Fibroblast of mammary gland (primary cell): Measurements from ENCODE around the gene ABHD1.

ENCODE experiments used
- DNase-seq: peaks from one replicate; pipeline ENCODE4 v3.0.0-alpha.2; 2010; ENCODE audit warnings: low read depth
- H3K4me3 ChIP-seq: 2 replicates; pipeline ENCODE4 v1.5.1; 2011; ENCODE audit warnings: low read depth, mild to moderate bottlenecking, low read length, moderate library complexity; ENCODE audit not compliant: control insufficient read depth
- TF ChIP-seq, protein P1 (sequence below): conservative IDR thresholded peaks from 2 replicates; pipeline ENCODE4 v1.5.1; 2011; ENCODE audit warnings: low read depth, low read length, inconsistent platforms; ENCODE audit not compliant: control insufficient read depth, insufficient read depth

The ABHD1 gene

DNA sequence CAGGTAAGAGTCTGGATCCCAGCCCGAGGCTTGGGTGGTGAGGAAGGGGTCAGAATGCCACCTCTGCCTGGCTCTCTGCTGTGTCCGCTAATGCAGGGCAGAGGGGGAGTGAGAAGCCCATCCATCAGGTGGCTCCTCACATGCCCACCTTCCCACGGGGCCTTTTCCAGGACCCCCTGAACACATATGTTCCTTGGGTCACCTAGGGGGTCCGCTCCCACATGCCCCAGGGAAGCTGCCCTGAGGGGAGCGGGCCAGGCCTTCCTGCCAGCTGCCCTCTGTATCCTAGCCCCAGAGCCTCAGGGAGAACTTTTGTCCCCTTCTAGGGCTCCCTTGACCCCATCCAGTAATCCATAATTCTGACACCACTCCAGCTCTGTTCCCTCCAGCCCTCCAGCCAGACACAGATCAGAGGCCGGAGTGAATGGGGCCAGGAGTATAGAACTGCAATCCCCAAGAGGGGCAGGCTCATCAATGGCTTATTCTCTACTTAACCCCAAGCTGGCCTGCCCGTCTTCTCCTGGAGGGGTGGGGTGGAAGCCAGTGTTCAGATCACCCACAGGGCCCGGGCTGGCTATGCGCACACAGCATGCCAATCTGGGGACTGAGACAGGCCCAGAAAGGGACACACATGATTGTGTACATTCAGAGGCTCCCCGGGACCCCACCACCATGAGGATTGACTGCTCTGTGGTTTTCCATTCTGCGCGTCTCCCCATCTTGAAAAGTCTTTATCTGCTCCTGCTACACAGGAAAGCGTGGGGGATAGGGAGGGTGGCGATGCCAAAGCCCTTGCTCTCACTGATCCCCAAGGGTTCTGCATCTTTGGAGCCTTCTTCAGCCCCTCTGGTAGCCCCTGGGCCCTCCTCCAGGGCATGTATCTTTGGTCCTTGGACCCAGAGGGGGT lies 44.1 kb upstream of the ABHD1 start:
- peak overlapping the region; percentile 85 for H3K4me3 ChIP-seq
- DNase-seq: peak; percentile 51
- TF ChIP-seq, protein P1, sequence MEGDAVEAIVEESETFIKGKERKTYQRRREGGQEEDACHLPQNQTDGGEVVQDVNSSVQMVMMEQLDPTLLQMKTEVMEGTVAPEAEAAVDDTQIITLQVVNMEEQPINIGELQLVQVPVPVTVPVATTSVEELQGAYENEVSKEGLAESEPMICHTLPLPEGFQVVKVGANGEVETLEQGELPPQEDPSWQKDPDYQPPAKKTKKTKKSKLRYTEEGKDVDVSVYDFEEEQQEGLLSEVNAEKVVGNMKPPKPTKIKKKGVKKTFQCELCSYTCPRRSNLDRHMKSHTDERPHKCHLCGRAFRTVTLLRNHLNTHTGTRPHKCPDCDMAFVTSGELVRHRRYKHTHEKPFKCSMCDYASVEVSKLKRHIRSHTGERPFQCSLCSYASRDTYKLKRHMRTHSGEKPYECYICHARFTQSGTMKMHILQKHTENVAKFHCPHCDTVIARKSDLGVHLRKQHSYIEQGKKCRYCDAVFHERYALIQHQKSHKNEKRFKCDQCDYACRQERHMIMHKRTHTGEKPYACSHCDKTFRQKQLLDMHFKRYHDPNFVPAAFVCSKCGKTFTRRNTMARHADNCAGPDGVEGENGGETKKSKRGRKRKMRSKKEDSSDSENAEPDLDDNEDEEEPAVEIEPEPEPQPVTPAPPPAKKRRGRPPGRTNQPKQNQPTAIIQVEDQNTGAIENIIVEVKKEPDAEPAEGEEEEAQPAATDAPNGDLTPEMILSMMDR: no peak

DNA sequence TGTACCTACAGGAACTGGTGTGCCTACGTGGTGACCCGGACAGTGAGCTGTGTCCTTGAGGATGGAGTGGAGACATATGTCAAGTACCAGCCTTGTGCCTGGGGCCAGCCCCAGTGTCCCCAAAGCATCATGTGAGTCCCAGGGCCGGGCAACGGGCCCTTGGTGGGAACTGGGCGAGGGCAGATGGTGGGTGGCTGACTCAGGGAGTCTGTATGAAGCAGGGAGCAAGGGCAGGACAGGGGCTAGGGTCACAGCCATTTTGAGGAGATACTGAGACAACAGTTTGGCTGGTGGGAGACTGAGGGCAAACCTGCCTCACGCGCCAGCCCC lies 43.5 kb upstream of the ABHD1 start:
- H3K4me3 ChIP-seq: peak overlapping the region; percentile 85
- no peak for DNase-seq
- TF ChIP-seq, protein P1: no peak

DNA sequence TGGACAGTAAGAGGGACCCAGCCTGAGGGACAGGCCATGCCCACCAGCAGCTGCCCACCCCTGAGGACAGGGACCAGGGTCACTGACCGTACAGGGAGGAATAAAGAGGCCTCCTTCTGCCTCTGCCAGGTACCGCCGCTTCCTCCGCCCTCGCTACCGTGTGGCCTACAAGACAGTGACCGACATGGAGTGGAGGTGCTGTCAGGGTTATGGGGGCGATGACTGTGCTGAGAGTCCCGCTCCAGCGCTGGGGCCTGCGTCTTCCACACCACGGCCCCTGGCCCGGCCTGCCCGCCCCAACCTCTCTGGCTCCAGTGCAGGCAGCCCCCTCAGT lies 43.0 kb upstream of the ABHD1 start:
- DNase-seq: no peak
- TF ChIP-seq, protein P1: no peak
- peak overlapping the region; percentile 85 for H3K4me3 ChIP-seq

DNA sequence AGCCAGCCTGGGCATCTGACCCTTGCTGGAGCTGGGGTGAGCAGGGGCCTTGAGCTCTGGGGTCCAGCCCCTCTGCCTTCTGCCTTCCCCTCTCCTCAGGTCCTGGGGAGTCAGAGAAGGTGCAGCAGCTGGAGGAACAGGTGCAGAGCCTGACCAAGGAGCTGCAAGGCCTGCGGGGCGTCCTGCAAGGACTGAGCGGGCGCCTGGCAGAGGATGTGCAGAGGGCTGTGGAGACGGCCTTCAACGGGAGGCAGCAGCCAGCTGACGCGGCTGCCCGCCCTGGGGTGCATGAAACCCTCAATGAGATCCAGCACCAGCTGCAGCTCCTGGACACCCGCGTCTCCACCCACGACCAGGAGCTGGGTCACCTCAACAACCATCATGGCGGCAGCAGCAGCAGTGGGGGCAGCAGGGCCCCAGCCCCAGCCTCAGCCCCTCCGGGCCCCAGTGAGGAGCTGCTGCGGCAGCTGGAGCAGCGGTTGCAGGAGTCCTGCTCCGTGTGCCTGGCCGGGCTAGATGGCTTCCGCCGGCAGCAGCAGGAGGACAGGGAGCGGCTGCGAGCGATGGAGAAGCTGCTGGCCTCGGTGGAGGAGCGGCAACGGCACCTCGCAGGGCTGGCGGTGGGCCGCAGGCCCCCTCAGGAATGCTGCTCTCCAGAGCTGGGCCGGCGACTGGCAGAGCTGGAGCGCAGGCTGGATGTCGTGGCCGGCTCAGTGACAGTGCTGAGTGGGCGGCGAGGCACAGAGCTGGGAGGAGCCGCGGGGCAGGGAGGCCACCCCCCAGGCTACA lies 41.4 kb upstream of the ABHD1 start:
- TF ChIP-seq, protein P1: no peak
- H3K4me3 ChIP-seq: no peak overlapping the region
- DNase-seq: no peak

DNA sequence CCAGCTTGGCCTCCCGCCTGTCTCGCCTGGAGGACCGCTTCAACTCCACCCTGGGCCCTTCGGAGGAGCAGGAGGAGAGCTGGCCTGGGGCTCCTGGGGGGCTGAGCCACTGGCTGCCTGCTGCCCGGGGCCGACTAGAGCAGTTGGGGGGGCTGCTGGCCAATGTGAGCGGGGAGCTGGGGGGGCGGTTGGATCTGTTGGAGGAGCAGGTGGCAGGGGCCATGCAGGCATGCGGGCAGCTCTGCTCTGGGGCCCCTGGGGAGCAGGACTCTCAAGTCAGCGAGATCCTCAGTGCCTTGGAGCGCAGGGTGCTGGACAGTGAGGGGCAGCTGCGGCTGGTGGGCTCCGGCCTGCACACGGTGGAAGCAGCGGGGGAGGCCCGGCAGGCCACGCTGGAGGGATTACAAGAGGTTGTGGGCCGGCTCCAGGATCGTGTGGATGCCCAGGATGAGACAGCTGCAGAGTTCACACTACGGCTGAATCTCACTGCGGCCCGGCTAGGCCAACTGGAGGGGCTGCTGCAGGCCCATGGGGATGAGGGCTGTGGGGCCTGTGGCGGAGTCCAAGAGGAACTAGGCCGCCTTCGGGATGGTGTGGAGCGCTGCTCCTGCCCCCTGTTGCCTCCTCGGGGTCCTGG lies 40.7 kb upstream of the ABHD1 start:
- H3K4me3 ChIP-seq: no peak overlapping the region
- TF ChIP-seq, protein P1: no peak
- no peak for DNase-seq

DNA sequence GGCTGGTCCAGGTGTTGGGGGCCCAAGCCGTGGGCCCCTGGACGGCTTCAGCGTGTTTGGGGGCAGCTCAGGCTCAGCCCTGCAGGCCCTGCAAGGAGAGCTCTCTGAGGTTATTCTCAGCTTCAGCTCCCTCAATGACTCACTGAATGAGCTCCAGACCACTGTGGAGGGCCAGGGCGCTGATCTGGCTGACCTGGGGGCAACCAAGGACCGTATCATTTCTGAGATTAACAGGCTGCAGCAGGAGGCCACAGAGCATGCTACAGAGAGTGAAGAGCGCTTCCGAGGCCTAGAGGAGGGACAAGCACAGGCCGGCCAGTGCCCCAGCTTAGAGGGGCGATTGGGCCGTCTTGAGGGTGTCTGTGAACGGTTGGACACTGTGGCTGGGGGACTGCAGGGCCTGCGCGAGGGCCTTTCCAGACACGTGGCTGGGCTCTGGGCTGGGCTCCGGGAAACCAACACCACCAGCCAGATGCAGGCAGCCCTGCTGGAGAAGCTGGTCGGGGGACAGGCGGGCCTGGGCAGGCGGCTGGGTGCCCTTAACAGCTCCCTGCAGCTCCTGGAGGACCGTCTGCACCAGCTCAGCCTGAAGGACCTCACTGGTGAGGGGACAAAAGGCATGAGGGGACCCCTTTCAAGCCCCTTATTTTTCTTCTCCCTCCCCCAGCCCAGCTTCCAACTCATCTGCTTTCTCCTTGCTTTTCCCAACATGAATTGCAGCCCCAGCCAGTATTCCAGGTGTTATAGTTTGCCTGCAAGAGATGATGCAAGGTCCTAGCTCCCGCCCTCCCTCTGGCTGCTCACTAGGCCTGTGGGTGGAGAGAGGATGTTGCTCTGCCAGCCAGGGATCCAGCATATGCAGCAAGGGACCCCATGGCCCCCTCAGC lies 40.0 kb upstream of the ABHD1 start:
- TF ChIP-seq, protein P1: no peak
- no peak overlapping the region for H3K4me3 ChIP-seq
- no peak for DNase-seq
